GM06990 (cell line): ENCODE measurements around the gene ZFP36.
"Not testable (repeated sequence)": the region's sequence is repeated elsewhere in the genome, so short reads cannot be mapped to it uniquely, and the experiment has no call there.

ENCODE experiments used
- DNase-seq: peaks from one replicate; pipeline ENCODE4 v3.0.0-alpha.2; 2011; ENCODE audit not compliant: insufficient read length; ENCODE audit errors: extremely low read depth
- H3K27me3 ChIP-seq: replicated peaks from 2 replicates; pipeline ENCODE4 v1.6.0; 2011; ENCODE audit warnings: low read length; ENCODE audit not compliant: control insufficient read depth, insufficient read depth
- H3K36me3 ChIP-seq: 2 replicates; pipeline ENCODE4 v1.5.1; 2011; ENCODE audit warnings: low read length; ENCODE audit not compliant: control insufficient read depth, insufficient read depth
- H3K4me3 ChIP-seq: replicated peaks from 2 replicates; pipeline ENCODE4 v1.5.1; 2011; ENCODE audit warnings: low read depth, mild to moderate bottlenecking, control low read depth, low read length
- CTCF ChIP-seq: IDR thresholded peaks from 2 replicates; pipeline ENCODE4 v1.5.1; 2011; ENCODE audit warnings: low read length, control low read depth, mild to moderate bottlenecking, inconsistent platforms; ENCODE audit not compliant: insufficient read depth, poor library complexity, severe bottlenecking

The ZFP36 gene

GRCh38 chr19:39375929-39376328 is 30.7 kb upstream of the ZFP36 start:
- peaks cover 39% of the 10 kb centered on the region for H3K36me3 ChIP-seq
- no peak overlapping the region for H3K4me3 ChIP-seq
- H3K27me3 ChIP-seq, result no peaks in the 10 kb centered on the region
- DNase-seq, result no peak
- TF ChIP-seq CTCF, result no peak

GRCh38 chr19:39377373-39378362 is 29.0 kb upstream of the ZFP36 start:
- DNase-seq, result no peak
- H3K36me3 ChIP-seq, result peaks cover 37% of the 10 kb centered on the region
- no peak for TF ChIP-seq CTCF
- H3K4me3 ChIP-seq, result no peak overlapping the region
- no peaks in the 10 kb centered on the region for H3K27me3 ChIP-seq

GRCh38 chr19:39379366-39379765 is 27.3 kb upstream of the ZFP36 start:
- not testable (repeated sequence) for H3K27me3 ChIP-seq, DNase-seq, H3K4me3 ChIP-seq
- peaks cover 40% of the 10 kb centered on the region for H3K36me3 ChIP-seq

GRCh38 chr19:39379865-39380396 is 26.7 kb upstream of the ZFP36 start:
- H3K27me3 ChIP-seq, result no peaks in the 10 kb centered on the region
- H3K36me3 ChIP-seq, result peaks cover 39% of the 10 kb centered on the region
- TF ChIP-seq CTCF, result no peak
- DNase-seq, result no peak
- H3K4me3 ChIP-seq, result no peak overlapping the region

- DNase-seq, result no peak
- TF ChIP-seq CTCF, result no peak
- Histone ChIP-seq H3K27me3 (no peaks in the 10 kb centered on the region), H3K36me3 (peaks cover 38% of the 10 kb centered on the region), H3K4me3 (no peak overlapping the region)
These were observed 25.8 kb upstream of the ZFP36 start for GRCh38 chr19:39380521-39381502.
